Sciatic nerve (tissue), 2 donors: ENCODE data around the gene IRX2. TPM values are rescaled to one million over a fixed set of nuclear protein-coding genes. Genes with fewer than 3 reads are reported as not detected.

Experiments
- ATAC-seq: fragments of 200-7000 bp; cut with Tn5 transposase; one replicate; pipeline ENCODE4 v1.9.1; 2020; ENCODE audit warnings: mild to moderate bottlenecking, moderate library complexity
- DNase-seq: peaks from one replicate; pipeline ENCODE4 v3.0.0-alpha.2; 2020; ENCODE audit warnings: low spot score
- intact Hi-C: fragments of 100-400 bp; cut with DNase I; formaldehyde crosslinking; loops from one replicate; pipeline ENCODE4 v1.14.2; 2022
- total RNA-seq: library from RNA; stranded (reverse); fragmentation: NEBNext Ultra II Directional; extraction: Animal tissue kit (Norgen Biotek cat#: 25700); gene quantifications from one replicate; pipeline ENCODE4 v1.2.1, GENCODE V29; 2021
- donor health status: DM: no; HTN: no; CAD: no.
- donor health status: DM: no; HTN: no; CAD: no.

Gene IRX2
- total RNA-seq, 1 donor from 2014 or later = 0.13 TPM

DNA sequence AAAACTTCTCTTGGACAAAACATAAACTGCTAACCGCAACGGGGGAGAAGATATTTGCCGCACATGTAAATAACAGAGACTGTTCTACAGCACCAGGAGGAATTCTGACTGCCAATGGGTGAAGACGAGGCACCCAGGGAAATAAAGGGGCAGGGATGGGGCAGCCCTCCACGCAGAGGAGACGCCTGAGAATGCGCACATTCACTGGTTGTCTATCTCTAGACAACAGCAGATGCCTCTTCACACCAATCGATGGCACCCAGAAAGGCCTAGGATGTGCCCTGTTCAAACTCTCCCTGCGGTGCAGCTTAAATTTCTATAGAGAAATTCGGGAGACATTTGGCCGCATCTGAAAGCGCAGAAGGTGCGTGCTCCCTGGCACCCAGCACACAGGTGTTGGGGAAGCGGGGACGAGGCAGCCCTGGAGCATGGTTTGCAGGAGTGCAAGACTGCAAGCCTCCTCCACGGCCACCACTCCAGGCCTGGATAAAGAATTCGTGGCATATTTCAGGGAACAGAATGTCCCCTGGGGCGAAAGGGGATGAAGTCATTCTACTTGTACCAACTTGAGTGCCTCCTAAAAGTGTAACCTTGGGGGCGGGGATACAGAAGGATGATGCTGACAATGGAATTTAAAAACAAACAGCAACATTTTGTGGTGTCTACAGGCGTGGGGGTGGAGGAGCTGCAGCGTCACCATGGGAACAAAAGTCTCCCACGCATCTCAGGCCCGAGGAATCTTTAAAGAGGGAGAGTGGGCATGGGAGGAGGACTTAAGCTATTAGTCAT, 6.3 kb upstream of the IRX2 start:
- DNase-seq (no peak), ATAC-seq (no peak)
- intact Hi-C loops = no loop called here

- intact Hi-C loops = no loop called here
- ATAC-seq (no peak), DNase-seq (no peak)
Observed at GRCh38 chr5:2756211-2757152, 5.0 kb upstream of the IRX2 start.

DNA sequence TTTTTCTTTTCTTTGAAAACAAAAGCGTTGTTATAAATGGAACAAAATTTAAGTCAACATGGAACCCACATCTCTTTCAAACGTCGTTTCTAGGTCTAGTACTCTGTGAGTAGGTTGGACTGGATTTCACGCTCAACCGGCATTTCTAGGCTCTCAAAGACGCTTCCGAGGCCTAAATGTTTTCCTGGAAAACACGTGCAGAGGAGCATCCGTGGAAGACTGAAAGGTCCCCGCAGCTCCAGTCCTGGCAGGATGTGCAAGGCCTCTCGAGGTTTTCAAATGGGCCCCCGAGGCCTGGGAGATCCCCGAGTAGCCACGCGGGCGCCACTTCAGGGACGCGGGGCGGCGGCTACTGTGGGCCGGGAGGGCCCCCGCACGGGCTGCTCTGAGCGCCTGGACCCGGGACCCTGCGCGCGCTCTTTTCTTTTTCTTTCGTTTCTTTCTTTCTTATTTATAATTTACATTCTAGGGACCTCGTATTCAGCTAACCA, 4.2 kb upstream of the IRX2 start:
- intact Hi-C loops = no loop called here
- DNase-seq (no peak), ATAC-seq (no peak)

GRCh38 chr5:2755076-2755680, 3.7 kb upstream of the IRX2 start:
- intact Hi-C loops = no loop called here
- DNase-seq (no peak), ATAC-seq (no peak)

DNA sequence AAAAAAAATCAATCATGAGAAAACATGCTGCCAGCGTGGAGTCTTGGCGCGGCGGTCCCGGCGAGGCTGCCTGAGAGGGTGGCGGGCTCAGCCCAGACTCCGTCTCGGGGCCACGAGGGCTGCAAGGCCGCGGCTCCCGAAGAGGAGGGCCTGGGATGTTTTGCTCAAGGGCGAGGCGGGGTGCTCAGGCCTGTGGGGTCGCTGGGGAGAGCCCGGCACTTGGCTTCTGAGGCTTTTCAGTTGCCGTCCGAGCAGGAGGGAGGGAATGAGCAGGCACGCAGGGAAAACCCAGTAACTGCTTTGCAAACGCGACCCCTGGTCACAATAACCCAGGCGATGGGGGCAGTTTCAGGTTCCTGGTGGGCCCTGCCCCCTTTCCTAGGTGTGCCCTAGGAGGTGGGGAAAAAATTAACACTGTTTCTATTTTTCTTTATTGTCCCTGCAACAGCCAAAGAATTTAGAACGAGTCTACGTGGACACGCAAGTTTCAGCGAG, 3.2 kb upstream of the IRX2 start:
- DNase-seq = no peak
- ATAC-seq = no peak
- intact Hi-C loops = no loop called here

DNA sequence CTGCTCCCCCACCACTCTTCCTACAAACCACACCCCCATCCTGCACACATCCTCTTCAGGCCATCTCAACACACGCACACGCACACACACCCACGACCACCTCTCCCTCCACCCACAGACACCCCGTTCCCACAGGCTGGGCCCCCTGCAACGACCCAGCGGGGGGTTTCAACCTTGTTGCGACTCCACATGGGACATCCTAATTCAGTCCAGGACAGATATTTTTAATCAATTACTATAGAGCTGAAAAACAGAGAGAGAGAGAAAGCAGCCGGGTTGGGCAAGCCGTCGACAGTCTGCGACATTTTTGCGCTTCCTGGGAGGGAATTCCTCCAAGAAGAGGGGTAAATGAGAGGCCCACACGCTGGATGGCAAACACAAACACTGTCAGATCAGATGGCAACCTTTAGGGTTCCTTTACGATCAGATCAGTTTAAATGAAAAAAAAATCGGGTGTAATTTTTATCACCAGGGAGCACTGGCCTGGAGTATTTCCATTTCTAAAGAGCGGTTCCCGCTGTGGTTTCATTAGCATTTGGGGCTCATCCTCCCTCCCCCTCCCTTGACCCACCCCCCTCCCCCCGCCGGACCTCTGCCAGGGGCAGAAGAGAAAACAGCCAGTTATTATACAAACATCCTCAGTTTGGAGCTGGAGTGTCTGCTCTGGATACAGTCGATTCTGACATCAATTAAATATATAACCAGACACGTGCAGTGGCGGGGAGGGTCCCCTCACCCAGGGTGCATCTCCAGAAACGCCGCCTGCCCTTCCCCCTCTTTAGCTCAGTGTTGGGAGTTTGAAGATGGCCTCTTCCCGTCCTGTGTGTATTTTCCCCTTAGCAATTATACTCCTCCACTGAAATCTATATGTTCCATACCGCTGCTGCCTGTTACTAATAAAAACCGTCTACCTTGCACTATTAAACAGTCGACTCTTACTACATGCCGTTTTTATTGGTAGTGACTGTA, 2.3 kb upstream of the IRX2 start:
- DNase-seq (no peak), ATAC-seq (no peak)
- intact Hi-C loops = no loop called here

DNA sequence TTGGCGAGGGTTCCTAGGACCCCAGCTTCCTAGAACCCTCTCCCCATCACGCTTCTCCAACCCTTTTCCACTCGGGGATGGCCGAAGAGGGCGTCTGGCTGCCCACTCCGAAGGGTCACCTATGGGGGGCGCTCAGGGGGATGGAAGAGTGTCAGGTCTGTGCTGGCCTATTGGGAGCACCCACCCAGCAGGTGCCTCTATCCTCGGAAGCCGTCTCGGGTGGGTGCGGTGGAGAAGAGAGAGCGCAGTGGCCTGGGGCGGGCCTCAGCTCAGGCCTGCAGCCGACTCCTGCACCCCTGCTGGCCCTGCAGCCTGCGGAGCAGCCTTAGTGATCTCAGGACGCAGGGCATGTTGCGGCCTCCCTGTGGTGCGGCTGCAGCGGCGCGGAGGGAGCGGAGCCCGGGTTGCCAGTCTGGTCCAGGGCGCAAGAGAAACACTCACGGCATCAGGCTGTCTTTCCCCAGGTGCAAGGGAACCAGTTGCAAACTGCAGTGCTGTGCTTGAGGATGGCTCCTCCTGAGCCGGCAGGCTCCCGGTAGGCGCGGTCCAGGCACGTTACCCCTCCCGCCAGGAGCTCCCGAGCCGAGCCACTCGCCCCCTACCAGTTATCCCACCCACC, 1.5 kb upstream of the IRX2 start:
- ATAC-seq (no peak), DNase-seq (no peak)
- intact Hi-C loops = no loop called here

DNA sequence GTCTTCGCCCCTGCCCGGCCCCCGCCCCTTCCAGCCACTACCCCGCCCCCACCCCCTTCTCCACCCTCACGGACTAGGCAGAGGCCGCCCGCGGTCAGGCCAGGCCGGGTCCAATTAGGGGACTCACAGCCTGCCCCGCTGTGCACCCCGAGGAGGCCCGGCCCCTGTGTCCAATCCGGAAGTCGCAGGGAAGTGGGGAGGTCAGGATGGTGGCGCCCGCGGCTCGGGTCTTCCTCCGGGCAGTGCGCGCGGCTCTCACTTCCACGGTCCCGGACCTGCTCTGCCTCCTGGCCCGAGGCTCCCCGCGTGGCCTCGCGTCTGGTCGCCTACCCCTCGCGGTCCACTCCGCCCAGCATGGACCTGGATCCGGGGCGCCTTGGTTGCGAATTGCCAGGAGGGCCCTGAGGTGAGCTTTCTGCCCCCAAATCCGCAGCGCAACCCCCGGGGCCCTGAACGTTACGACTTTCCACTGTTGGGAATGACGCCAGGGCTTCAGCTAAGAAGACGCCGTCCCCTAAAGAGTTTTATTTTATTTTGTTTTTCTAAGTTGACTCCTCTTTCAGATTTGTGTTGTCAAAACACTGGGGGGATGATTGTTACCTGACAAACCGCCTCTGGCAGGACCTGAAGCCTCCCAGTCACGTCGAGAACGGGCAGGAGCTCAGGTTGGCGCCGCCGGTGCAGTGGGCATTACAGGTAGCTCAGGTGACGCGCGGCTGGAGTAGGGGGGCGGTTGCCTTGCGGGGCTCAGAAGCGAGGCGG, 763 bp upstream of the IRX2 start:
- DNase-seq = no peak
- intact Hi-C loops = no loop called here
- no peak for ATAC-seq

- intact Hi-C loops = no loop called here
- no peak for ATAC-seq
- DNase-seq = no peak
Observed at GRCh38 chr5:2750758-2751464, 566 bp downstream of the IRX2 start.

GRCh38 chr5:2750026-2750757, 1.3 kb downstream of the IRX2 start:
- no peak for ATAC-seq
- intact Hi-C loops = no loop called here
- no peak for DNase-seq

DNA sequence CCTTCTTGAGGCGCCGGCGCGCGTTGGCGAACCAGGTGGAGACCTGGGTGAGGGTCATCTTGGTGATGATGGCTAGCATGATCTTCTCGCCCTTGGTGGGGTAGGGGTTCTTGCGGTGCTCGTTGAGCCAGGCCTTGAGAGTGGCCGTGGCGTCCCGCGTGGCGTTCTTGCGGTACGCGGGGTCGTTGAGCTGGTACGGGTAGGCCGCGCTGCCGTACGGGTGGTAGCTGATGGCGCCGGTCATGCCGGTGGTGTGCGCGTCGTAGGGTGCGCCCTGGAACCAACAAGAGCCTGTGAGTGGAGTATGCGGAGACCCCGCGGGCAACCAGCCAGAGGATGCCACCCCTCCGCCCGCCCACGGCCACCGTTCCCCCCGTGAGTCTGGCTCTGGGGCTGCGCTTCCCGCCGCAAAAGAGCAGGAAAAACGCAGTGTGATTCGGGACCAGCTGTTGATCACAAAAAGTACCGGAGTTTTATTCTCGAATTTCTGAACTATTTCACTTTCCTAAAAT, 1.9 kb downstream of the IRX2 start:
- no peak for ATAC-seq
- DNase-seq = no peak
- intact Hi-C loops = no loop called here

GRCh38 chr5:2748861-2749513, 2.5 kb downstream of the IRX2 start:
- no peak for ATAC-seq
- intact Hi-C loops = no loop called here
- DNase-seq = no peak

- ATAC-seq (no peak), DNase-seq (no peak)
- intact Hi-C loops = no loop called here
Observed at GRCh38 chr5:2748179-2748860, 3.2 kb downstream of the IRX2 start.

GRCh38 chr5:2747363-2748162, 3.9 kb downstream of the IRX2 start:
- ATAC-seq (no peak), DNase-seq (no peak)
- intact Hi-C loops = no loop called here
